NB4 (cell line): ENCODE results near the gene ADAM8.
A peak's percentile ranks its signal among the peaks of the same experiment; 100 is the strongest.

ENCODE experiments used
- DNase-seq: peaks from one replicate; pipeline ENCODE4 v3.0.0; 2010; ENCODE audit warnings: low read depth
- H3K4me3 ChIP-seq: one replicate; pipeline ENCODE4 v1.5.1; 2011; ENCODE audit warnings: mild to moderate bottlenecking, low read depth, low read length, moderate library complexity
- MYC ChIP-seq: IDR thresholded peaks from 2 replicates; pipeline ENCODE4 v1.6.1; 2011; ENCODE audit warnings: low read depth, low read length
- POLR2A ChIP-seq: IDR thresholded peaks from 2 replicates; pipeline ENCODE4 v1.6.1; 2011; ENCODE audit warnings: mild to moderate bottlenecking; ENCODE audit not compliant: insufficient read length; ENCODE audit errors: extremely low read depth
- TF ChIP-seq, protein P1 (sequence below): IDR thresholded peaks from 2 replicates; pipeline ENCODE4 v1.6.1; 2011; ENCODE audit warnings: low read depth, low read length
- TF ChIP-seq, protein P2 (sequence below): IDR thresholded peaks from one replicate; pipeline ENCODE4 v1.5.1; 2012; ENCODE audit warnings: low read depth, low read length

ADAM8 gene

DNA sequence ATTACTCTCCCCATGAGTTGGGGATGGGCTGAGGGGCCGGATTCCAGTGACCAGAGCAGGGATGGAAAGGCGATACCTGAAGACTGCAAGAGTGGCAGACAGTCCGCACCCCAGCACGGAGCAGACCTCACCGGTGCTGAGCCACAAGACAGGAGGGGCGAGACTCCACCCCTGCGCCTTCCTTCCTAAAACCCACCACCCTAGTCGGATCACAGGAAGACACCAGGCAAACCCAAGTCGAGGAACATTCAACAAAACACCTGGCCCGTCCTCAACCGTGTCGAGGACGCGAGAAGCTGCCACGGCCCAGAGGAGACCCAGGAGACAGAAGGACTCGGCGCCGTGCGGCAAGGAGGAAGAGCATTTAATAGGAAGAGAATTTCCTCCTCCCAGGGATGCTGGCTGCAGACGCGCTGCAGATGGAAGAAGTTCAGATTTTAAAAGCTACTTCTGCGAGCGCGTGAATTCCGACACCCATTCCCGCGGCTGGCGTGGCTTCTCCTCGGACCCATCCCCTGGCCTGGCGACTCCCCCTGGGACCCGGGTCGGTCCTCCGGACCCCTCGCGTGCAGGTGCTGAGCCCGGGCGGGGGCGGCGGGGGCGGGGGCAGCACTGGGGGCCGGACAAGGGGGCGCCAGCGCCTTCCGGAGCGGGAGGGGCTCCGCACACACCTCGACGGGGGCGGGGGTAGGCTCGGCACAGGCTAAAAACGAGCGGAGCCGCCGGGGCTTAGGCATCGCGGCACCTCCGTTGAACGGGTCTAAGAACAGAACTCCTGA lies 47.2 kb downstream of the ADAM8 start:
- DNase-seq = no peak
- TF ChIP-seq, protein P1, sequence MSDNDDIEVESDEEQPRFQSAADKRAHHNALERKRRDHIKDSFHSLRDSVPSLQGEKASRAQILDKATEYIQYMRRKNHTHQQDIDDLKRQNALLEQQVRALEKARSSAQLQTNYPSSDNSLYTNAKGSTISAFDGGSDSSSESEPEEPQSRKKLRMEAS = no peak
- TF ChIP-seq MYC (no peak), POLR2A (no peak)
- TF ChIP-seq, protein P2, sequence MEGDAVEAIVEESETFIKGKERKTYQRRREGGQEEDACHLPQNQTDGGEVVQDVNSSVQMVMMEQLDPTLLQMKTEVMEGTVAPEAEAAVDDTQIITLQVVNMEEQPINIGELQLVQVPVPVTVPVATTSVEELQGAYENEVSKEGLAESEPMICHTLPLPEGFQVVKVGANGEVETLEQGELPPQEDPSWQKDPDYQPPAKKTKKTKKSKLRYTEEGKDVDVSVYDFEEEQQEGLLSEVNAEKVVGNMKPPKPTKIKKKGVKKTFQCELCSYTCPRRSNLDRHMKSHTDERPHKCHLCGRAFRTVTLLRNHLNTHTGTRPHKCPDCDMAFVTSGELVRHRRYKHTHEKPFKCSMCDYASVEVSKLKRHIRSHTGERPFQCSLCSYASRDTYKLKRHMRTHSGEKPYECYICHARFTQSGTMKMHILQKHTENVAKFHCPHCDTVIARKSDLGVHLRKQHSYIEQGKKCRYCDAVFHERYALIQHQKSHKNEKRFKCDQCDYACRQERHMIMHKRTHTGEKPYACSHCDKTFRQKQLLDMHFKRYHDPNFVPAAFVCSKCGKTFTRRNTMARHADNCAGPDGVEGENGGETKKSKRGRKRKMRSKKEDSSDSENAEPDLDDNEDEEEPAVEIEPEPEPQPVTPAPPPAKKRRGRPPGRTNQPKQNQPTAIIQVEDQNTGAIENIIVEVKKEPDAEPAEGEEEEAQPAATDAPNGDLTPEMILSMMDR = no peak
- H3K4me3 ChIP-seq = no peak overlapping the region

DNA sequence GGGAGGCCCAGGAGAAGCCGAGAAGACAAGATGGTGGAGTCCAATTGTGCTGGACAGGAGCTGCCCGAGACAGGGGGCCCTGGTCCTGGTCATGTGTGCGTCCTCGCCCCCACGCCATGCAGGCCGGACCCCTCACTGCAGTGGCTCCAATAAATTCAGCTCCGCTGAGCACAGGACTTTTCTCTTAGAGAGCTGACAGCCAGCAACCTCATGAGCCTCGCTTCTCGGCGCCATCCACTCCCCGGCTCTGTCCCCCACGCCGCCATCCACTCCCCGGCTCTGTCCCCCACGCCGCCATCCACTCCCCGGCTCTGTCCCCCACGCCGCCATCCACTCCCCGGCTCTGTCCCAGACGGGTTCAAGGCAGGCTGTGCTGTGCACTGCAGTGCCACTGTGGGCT lies 49.4 kb downstream of the ADAM8 start:
- no peak overlapping the region for H3K4me3 ChIP-seq
- TF ChIP-seq MYC = no peak
- TF ChIP-seq, protein P2 = no peak
- TF ChIP-seq, protein P1 = no peak
- TF ChIP-seq POLR2A = no peak
- DNase-seq = no peak

DNA sequence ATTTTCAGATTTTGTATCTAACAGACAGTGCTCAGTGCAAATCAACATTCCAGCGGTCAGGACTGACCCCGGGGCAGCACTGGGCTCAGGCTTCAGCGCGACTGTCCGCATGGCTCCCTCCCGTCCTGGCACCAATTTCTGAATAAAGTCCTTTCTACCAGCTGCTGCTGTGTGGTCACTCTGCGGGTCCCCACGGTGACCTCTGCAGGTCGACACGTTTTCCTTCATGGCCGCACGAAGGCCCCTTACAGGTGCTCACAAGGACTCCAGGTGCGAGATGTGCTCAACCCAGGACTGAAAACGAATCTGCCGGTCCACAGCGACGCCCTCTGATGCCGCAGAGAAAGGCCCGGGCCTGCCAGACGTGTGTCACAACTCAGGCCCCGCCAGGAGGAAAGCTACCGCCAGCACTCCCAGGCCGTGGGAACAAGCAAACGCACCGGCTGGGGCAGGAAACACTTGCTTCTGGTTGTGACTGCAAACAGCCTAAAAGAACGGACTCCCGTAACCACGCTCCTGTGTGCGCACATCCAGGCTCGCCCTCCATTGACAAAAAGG lies 50.3 kb downstream of the ADAM8 start:
- DNase-seq = no peak
- H3K4me3 ChIP-seq = no peak overlapping the region
- TF ChIP-seq, protein P1 = no peak
- TF ChIP-seq MYC = no peak
- TF ChIP-seq, protein P2 = no peak

DNA sequence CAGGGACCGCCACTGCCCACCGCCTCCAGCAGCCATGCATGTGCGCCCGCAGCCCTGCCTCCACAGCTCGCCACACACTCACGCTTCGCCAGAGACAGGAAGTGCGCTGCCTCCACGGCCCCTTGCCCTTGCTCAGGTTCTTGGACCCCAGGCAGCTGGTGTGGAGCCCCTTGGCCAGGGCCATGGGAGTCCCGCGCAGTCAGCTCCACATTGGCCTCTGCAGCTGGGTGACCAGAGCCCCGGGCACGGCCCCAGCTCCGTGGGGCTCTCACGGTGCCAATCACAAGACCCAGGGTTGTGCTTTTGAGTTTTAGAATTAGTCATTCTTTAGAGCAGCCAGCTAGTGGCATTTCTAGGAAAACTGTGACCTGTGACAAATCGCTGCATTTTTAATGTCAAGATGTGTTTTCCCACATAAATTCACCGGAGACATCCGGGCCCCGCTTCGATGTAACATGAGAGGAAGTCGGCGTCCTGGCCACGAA lies 50.9 kb downstream of the ADAM8 start:
- H3K4me3 ChIP-seq = no peak overlapping the region
- no peak for DNase-seq
- TF ChIP-seq, protein P2 = no peak
- TF ChIP-seq MYC (no peak), POLR2A (no peak)
- TF ChIP-seq, protein P1 = no peak

DNA sequence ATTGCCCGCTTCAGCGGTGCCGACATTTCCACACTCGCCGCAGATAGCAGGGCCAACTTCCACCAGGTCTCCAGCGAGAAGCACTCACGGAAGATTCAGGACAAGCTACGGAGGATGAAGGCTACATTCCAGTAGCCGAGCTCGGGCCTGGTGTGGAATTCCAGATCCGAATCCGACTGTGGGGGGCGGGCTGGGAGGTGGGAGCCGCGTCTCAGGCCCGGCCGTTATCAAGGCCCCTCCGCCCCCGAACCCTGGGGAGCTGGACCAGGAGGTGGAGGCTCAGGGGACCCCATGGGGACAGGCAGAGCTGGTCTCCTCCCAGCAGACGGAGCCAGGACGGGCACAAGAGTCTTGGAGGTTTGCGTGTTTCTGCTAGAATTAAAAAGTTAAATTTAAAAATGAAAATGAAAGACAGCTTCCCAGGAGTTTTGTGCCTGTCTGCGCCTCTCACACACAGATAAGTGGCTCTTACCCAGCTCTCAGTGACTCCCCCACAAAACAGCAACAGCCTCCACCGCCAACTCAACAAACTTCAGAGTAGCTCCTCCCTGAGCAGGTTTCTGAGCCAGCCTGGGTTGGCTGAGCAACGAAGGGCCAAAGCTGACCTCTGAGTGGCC lies 51.8 kb downstream of the ADAM8 start:
- TF ChIP-seq, protein P2 = no peak
- no peak for TF ChIP-seq MYC
- no peak for TF ChIP-seq POLR2A
- TF ChIP-seq, protein P1 = no peak
- H3K4me3 ChIP-seq = no peak overlapping the region
- DNase-seq = peak; percentile 63
